ENCODE data around the gene CASKIN1.

DNA sequence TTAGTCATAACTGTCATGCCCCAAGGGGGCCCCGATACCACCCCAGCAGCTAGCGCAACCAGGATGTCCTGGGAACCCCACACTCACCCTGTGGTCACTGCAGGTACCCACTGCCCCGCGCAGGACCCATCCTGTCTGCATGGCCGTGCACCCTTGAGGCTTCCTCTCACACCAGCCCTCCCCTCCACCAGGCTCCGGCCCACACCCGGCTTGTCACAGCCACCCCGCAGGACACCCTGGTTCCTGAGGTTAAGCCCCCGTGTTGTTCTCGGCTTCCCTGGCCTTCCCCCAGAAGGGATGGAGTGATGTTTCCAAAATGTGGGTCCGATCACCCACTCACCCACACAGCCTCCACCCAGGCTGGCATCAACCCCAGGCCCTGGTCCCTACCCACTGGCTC is 47.4 kb upstream of the CASKIN1 start:
- TF ChIP-seq GATA3 (IDR thresholded peaks at IDR 0.05; ENCODE audit: low read depth, low read length) (no peak), GATA2 (IDR thresholded peaks at IDR 0.05; ENCODE audit: low read depth, low read length) (no peak)

All from SH-SY5Y (cell line).